H1 (cell line): Measurements from ENCODE around the gene GNS. TPM values are rescaled to one million over a fixed set of nuclear protein-coding genes. Genes with fewer than 3 reads are reported as not detected.

Experiments used
- CTCF ChIA-PET: fragments of 300-600 bp; sonication (Branson Sonifier 250); formaldehyde crosslinking; loops from one replicate; lab custom pipeline; 2021; ENCODE audit not compliant: partially characterized antibody; lab: Charles Lee
- POLR2A ChIA-PET: fragments of 300-600 bp; sonication (Branson Sonifier 250); formaldehyde crosslinking; loops from one replicate; lab custom pipeline; 2021; ENCODE audit warnings: inconsistent platforms; ENCODE audit not compliant: partially characterized antibody; lab: Charles Lee
- DNase-seq, 2 experiments: peaks; one replicate each; pipeline versions ENCODE4 v3.0.0 to v3.0.0-alpha.2; 2010 to 2022; ENCODE audit warnings: low spot score in 2 of 2, low read depth in 1 of 2, mixed read lengths in 1 of 2
- FAIRE-seq: peaks from 2 replicates; lab custom pipeline; 2011; peaks lifted over from hg19 to GRCh38; lab: Jason Lieb, UNC
- H2AFZ ChIP-seq: 2 replicates; pipeline ENCODE4 v1.8.1; 2012; ENCODE audit warnings: low read length, inconsistent platforms
- H2AK5ac ChIP-seq: 2 replicates; pipeline ENCODE4 v1.6.1; 2013; ENCODE audit warnings: low read depth, low read length
- H2BK120ac ChIP-seq: replicated peaks from 2 replicates; pipeline ENCODE3; 2013; ENCODE audit warnings: low read depth, low read length, inconsistent platforms
- H2BK12ac ChIP-seq: 2 replicates; pipeline ENCODE4 v1.6.1; 2013; ENCODE audit warnings: low read depth, low read length
- H2BK15ac ChIP-seq: 2 replicates; pipeline ENCODE4 v1.6.1; 2013; ENCODE audit warnings: low read length
- H2BK20ac ChIP-seq: 2 replicates; pipeline ENCODE4 v1.6.1; 2013; ENCODE audit warnings: low read length
- H2BK5ac ChIP-seq: 2 replicates; pipeline ENCODE4 v1.6.1; 2013; ENCODE audit warnings: low read depth, low read length
- H3K14ac ChIP-seq: 2 replicates; pipeline ENCODE4 v1.6.1; 2013; ENCODE audit warnings: inconsistent platforms; ENCODE audit not compliant: insufficient read length
- H3K18ac ChIP-seq: 2 replicates; pipeline ENCODE4 v1.6.1; 2013; ENCODE audit warnings: low read length; ENCODE audit errors: extremely low read depth
- H3K23ac ChIP-seq: 2 replicates; pipeline ENCODE4 v1.6.1; 2013; ENCODE audit warnings: inconsistent platforms; ENCODE audit not compliant: insufficient read length
- H3K23me2 ChIP-seq: 2 replicates; pipeline ENCODE4 v1.6.1; 2013; ENCODE audit warnings: low read depth, low read length
- H3K27ac ChIP-seq: 2 replicates; pipeline ENCODE4 v1.6.1; 2011; ENCODE audit warnings: low read depth, low read length, inconsistent platforms
- H3K27me3 ChIP-seq, 4 experiments: replicated peaks in 1 of 4; 1 replicate in 1 of 4; 2 replicates in 3 of 4; pipeline versions ENCODE4 v1.6.1 to v1.8.1; 2011 to 2013; ENCODE audit warnings: low read length in 3 of 4, mild to moderate bottlenecking in 3 of 4, inconsistent platforms in 2 of 4, mixed read lengths in 2 of 4, moderate library complexity in 1 of 4; ENCODE audit not compliant: control insufficient read depth in 3 of 4, insufficient read depth in 3 of 4; ENCODE audit errors: extremely low read depth in 1 of 4
- H3K36me3 ChIP-seq, 4 experiments: 2 replicates each; pipeline versions ENCODE4 v1.6.1 to v1.8.1; 2011 to 2013; ENCODE audit warnings: mild to moderate bottlenecking in 4 of 4, low read length in 3 of 4, moderate library complexity in 2 of 4, control low read depth in 1 of 4, inconsistent platforms in 1 of 4; ENCODE audit not compliant: insufficient read depth in 4 of 4, control insufficient read depth in 2 of 4
- H3K4ac ChIP-seq: replicated peaks from 2 replicates; pipeline ENCODE3; 2013; ENCODE audit warnings: low read length, low read depth, mixed read lengths, inconsistent platforms; ENCODE audit not compliant: insufficient read length
- H3K4me1 ChIP-seq, 4 experiments: replicated peaks in 1 of 4; 1 replicate in 1 of 4; 2 replicates in 3 of 4; pipeline versions ENCODE4 v1.6.1 to v1.8.1; 2011 to 2013; ENCODE audit warnings: low read length in 3 of 4, inconsistent platforms in 2 of 4, mixed read lengths in 1 of 4; ENCODE audit not compliant: insufficient read depth in 4 of 4, control insufficient read depth in 3 of 4
- H3K4me2 ChIP-seq, 2 experiments: 2 replicates each; pipeline versions ENCODE4 v1.6.1 to v1.8.1; 2011 to 2013; ENCODE audit warnings: low read depth in 2 of 2, low read length in 2 of 2, control low read depth in 1 of 2, inconsistent platforms in 1 of 2, mild to moderate bottlenecking in 1 of 2; ENCODE audit not compliant: insufficient read depth in 1 of 2
- H3K4me3 ChIP-seq, 4 experiments: fragments of 200-600, 300-600 bp in 1 of 4; sonication (generic), shearing (Covaris generic), sonication (Bioruptor Twin) in 1 of 4; 2 replicates each; pipeline versions ENCODE4 v1.5.1 to v1.8.1; 2011 to 2016; ENCODE audit warnings: low read length in 4 of 4, low read depth in 3 of 4, control low read depth in 2 of 4, inconsistent platforms in 2 of 4, mild to moderate bottlenecking in 2 of 4, mixed read lengths in 1 of 4, moderate library complexity in 1 of 4; ENCODE audit not compliant: insufficient read depth in 2 of 4; ENCODE audit errors: extremely low read depth in 1 of 4
- H3K56ac ChIP-seq: replicated peaks from 2 replicates; pipeline ENCODE3; 2013; ENCODE audit warnings: low read depth, mild to moderate bottlenecking, mixed read lengths, low read length, inconsistent platforms; ENCODE audit not compliant: insufficient read length
- H3K79me1 ChIP-seq: 2 replicates; pipeline ENCODE4 v1.6.1; 2013; ENCODE audit warnings: low read depth, low read length, control low read depth
- H3K79me2 ChIP-seq, 2 experiments: 2 replicates each; pipeline versions ENCODE4 v1.6.1 to v1.8.1; 2012 to 2013; ENCODE audit warnings: low read length in 2 of 2, mild to moderate bottlenecking in 2 of 2, inconsistent platforms in 1 of 2; ENCODE audit not compliant: insufficient read depth in 2 of 2, control insufficient read depth in 1 of 2
- H3K9ac ChIP-seq, 4 experiments: replicated peaks in 1 of 4; 1 replicate in 1 of 4; 2 replicates in 3 of 4; pipeline versions ENCODE4 v1.6.1 to v1.8.1; 2011 to 2013; ENCODE audit warnings: low read depth in 3 of 4, low read length in 3 of 4, control low read depth in 2 of 4, mild to moderate bottlenecking in 2 of 4, moderate library complexity in 2 of 4, inconsistent platforms in 1 of 4; ENCODE audit errors: extremely low read depth in 1 of 4
- H3K9me3 ChIP-seq, 2 experiments: 2 replicates each; pipeline versions ENCODE4 v1.6.1 to v1.8.1; 2012 to 2013; ENCODE audit warnings: mild to moderate bottlenecking in 2 of 2, moderate library complexity in 2 of 2, control low read depth in 1 of 2, inconsistent platforms in 1 of 2, low read depth in 1 of 2, low read length in 1 of 2, mixed read lengths in 1 of 2; ENCODE audit not compliant: insufficient read depth in 2 of 2
- H4K20me1 ChIP-seq, 2 experiments: replicated peaks in 1 of 2; 2 replicates each; pipeline versions ENCODE3 to v1.8.1; 2011 to 2013; ENCODE audit warnings: inconsistent platforms in 2 of 2, low read length in 2 of 2, mild to moderate bottlenecking in 1 of 2; ENCODE audit not compliant: insufficient read depth in 2 of 2, control insufficient read depth in 1 of 2
- H4K5ac ChIP-seq: 2 replicates; pipeline ENCODE4 v1.6.1; 2013; ENCODE audit warnings: low read length, low read depth, mixed read lengths, inconsistent platforms; ENCODE audit not compliant: insufficient read length
- H4K8ac ChIP-seq: 2 replicates; pipeline ENCODE4 v1.8.0; 2013; ENCODE audit warnings: mild to moderate bottlenecking, moderate library complexity, low read length, inconsistent platforms; ENCODE audit not compliant: insufficient read depth; ENCODE audit errors: extremely low read depth
- H4K91ac ChIP-seq: replicated peaks from 2 replicates; pipeline ENCODE3; 2013; ENCODE audit warnings: low read length, mixed read lengths, inconsistent platforms; ENCODE audit not compliant: insufficient read length
- HDAC2 ChIP-seq, 2 experiments: fragments of 300-600 bp in 1 of 2; sonication (generic) in 1 of 2; IDR thresholded peaks; 2 replicates each; pipeline ENCODE4 v1.6.1; 2011 to 2012; ENCODE audit warnings: low read depth in 2 of 2, low read length in 2 of 2, mild to moderate bottlenecking in 2 of 2, moderate library complexity in 2 of 2, borderline replicate concordance in 1 of 2, inconsistent platforms in 1 of 2
- SP1 ChIP-seq: IDR thresholded peaks from 2 replicates; pipeline ENCODE4 v1.6.1; 2011; ENCODE audit warnings: low read depth, low read length
- WGBS, 2 experiments: shearing (Covaris generic) in 1 of 2; methylation state at CpG; one replicate each; pipeline versions ENCODE4 v1.1.6 to v1.1.7; 2013 to 2015; ENCODE audit warnings: low lambda C conversion rate in 2 of 2, mixed read lengths in 2 of 2, inconsistent platforms in 1 of 2, low coverage in 1 of 2, missing lambda C conversion rate in 1 of 2; ENCODE audit not compliant: insufficient replicate concordance in 2 of 2, insufficient coverage in 1 of 2, insufficient read length in 1 of 2; ENCODE audit errors: extremely low coverage in 1 of 2, missing lambda C conversion rate in 1 of 2; 5-methylcytosine and 5-hydroxymethylcytosine counted together
- polyA plus RNA-seq, 7 experiments: library from polyadenylated mRNA; depleted of rRNA in 3 of 7; stranded (reverse) in 5 of 7; unstranded in 2 of 7; fragments of >200 nt in 5 of 7; fragments of 200-250 nt in 2 of 7; gene quantifications; 1 replicate in 5 of 7; 2 replicates in 1 of 7; 4 replicates in 1 of 7; pipeline versions ENCODE4 v1.2.1 to v1.2.3, GENCODE V29; 2011 to 2013; ENCODE audit warnings: missing spikeins in 2 of 7, mixed read lengths in 2 of 7
- total RNA-seq: library from RNA; stranded (reverse); fragmentation: NEBNext Ultra II Directional; extraction: Animal tissue kit (Norgen Biotek cat#: 25700); gene quantifications from 2 replicates; pipeline ENCODE4 v1.2.1, GENCODE V29; 2021

Gene GNS
- total and polyA plus RNA-seq, 2 of the 8 experiments (the other 6 are each of a cell fraction or from before 2014, with no cell fraction given) = 16.0 to 28.5 TPM

- WGBS, 2 experiments = 96% methylated on average over 7 of the region's 7 CpGs; no CpG with 5 or more reads in 1 of the 2 experiments
- peaks cover 0 to under 1% of the 10 kb centered on the region in 2 experiments for H4K20me1 ChIP-seq
- DNase-seq = no peak
- no peak overlapping the region for H3K23ac ChIP-seq
- no peaks in the 10 kb centered on the region for H3K9me3 ChIP-seq
- H3K36me3 ChIP-seq = peaks cover 0 to 18% (median 8%) of the 10 kb centered on the region in 4 experiments; a peak in 3 of 8 replicates
- no peak overlapping the region for H3K14ac ChIP-seq
- no peak overlapping the region for H4K91ac ChIP-seq
- ChIA-PET CTCF (interaction anchor here (1.1 to 5.1 kb wide), 8 partner anchors 9 to 141 kb away, joined by 3 to 39 read pairs (median 4); no protein-coding TSS in a partner anchor), POLR2A (interaction anchor here (1.1 to 4.0 kb wide), 2 partner anchors 11 to 79 kb away, joined by 3 to 34 read pairs; partner anchors contain the start of gene RASSF3)
- H4K8ac ChIP-seq = no peak overlapping the region
- H3K4ac ChIP-seq = no peak overlapping the region
- no peak overlapping the region for H3K9ac ChIP-seq
- no peak overlapping the region for H2BK12ac ChIP-seq
- H3K79me2 ChIP-seq = peaks cover 0 to 24% of the 10 kb centered on the region in 2 experiments; a peak in 3 of 4 replicates
- H3K23me2 ChIP-seq = peaks cover 3% of the 10 kb centered on the region; the same call in 1 of the 2 replicates
- no peak overlapping the region for H3K4me2 ChIP-seq
- 0 out of 2 replicates have a peak overlapping the region, but pooled peaks have one; percentile 24 for H2BK15ac ChIP-seq
- 0 out of 2 replicates have a peak, but pooled peaks cover 2% of the 10 kb centered on the region for H3K79me1 ChIP-seq
- no peak overlapping the region for H2AFZ ChIP-seq
- H2BK20ac ChIP-seq = no peak overlapping the region
- H3K56ac ChIP-seq = no peak overlapping the region
- H2BK5ac ChIP-seq = no peak overlapping the region; the same call in 1 of the 2 replicates
- H2BK120ac ChIP-seq = no peak overlapping the region
- FAIRE-seq = no peak
- no peak overlapping the region for H4K5ac ChIP-seq
- H3K27me3 ChIP-seq = no peaks in the 10 kb centered on the region
- H3K27ac ChIP-seq = no peak overlapping the region
- H2AK5ac ChIP-seq = no peak overlapping the region; the same call in 1 of the 2 replicates
- no peak overlapping the region for H3K18ac ChIP-seq
- no peak overlapping the region for H3K4me3 ChIP-seq
- peaks cover 5 to 22% (median 8%) of the 10 kb centered on the region in 4 experiments; a peak in 6 of 7 replicates for H3K4me1 ChIP-seq
- TF ChIP-seq SP1 = no peak
- no peak for TF ChIP-seq HDAC2 (IDR thresholded peaks at IDR 0.05; ENCODE audit: borderline replicate concordance in 1 of 2, low read depth in 2 of 2, low read length in 2 of 2)
These were observed 70.5 kb downstream of the GNS start for GRCh38 chr12:64688715-64689114.
